Liver (tissue), 3 donors: ENCODE data around the gene PCDHGB5.

ENCODE experiments used
- RAD21 ChIP-seq, 2 donors: IDR thresholded peaks; 2 replicates each; pipeline ENCODE4 v1.6.1; 2016; ENCODE audit warnings: antibody characterized with exemption in 2 of 2, mild to moderate bottlenecking in 2 of 2
- SP1 ChIP-seq: IDR thresholded peaks from 2 replicates; pipeline ENCODE4 v1.6.1; 2018; ENCODE audit warnings: antibody characterized with exemption, mild to moderate bottlenecking
- TF ChIP-seq, protein P1 (sequence below): fragments of 150-350 bp; IDR thresholded peaks from 2 replicates; pipeline ENCODE4 v1.5.1; 2017; ENCODE audit warnings: improper control_type of control experiment, low read depth, low read length; ENCODE audit not compliant: missing input control
- TF ChIP-seq, protein P2 (sequence below): IDR thresholded peaks from 2 replicates; pipeline ENCODE4 v1.6.1; 2016; ENCODE audit warnings: antibody characterized with exemption
- donor health status: healthy.
- donor health status: healthy.

DNA sequence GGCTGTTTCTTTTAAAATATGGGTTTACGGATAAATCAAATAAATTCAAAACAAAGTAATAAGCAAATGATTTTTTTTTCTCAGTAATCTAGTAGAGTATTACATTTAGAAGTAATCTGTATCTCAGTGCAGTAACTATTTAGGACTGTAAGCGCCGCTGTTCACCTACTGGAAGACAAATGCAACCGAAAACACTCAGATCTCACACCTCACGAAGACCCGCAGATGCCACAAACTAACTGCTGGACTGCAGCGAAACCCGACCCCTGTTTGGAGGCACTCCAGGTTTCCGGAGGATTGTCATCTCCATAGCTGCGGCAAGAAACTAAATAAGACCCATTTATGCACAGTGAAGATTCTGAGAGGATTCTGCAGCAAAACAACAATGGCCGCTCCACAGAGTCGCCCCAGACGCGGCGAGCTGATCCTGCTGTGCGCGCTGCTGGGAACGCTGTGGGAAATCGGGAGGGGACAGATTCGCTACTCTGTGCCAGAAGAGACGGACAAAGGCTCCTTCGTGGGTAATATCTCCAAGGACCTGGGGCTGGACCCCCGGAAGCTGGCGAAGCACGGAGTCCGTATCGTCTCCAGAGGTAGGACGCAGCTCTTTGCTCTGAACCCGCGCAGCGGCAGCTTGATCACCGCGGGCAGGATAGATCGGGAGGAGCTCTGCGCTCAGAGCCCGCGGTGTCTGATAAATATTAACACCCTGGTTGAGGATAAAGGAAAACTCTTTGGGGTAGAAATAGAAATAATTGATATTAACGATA, 5.1 kb upstream of the PCDHGB5 start, which contains the start of gene PCDHGA8:
- TF ChIP-seq SP1 = no peak
- no peak for TF ChIP-seq RAD21 (IDR thresholded peaks at IDR 0.05)
- TF ChIP-seq, protein P1, sequence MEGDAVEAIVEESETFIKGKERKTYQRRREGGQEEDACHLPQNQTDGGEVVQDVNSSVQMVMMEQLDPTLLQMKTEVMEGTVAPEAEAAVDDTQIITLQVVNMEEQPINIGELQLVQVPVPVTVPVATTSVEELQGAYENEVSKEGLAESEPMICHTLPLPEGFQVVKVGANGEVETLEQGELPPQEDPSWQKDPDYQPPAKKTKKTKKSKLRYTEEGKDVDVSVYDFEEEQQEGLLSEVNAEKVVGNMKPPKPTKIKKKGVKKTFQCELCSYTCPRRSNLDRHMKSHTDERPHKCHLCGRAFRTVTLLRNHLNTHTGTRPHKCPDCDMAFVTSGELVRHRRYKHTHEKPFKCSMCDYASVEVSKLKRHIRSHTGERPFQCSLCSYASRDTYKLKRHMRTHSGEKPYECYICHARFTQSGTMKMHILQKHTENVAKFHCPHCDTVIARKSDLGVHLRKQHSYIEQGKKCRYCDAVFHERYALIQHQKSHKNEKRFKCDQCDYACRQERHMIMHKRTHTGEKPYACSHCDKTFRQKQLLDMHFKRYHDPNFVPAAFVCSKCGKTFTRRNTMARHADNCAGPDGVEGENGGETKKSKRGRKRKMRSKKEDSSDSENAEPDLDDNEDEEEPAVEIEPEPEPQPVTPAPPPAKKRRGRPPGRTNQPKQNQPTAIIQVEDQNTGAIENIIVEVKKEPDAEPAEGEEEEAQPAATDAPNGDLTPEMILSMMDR = no peak
- TF ChIP-seq, protein P2, sequence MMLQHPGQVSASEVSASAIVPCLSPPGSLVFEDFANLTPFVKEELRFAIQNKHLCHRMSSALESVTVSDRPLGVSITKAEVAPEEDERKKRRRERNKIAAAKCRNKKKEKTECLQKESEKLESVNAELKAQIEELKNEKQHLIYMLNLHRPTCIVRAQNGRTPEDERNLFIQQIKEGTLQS = no peak
